ENCODE results near the gene SIVA1. TPM values are rescaled to one million over a fixed set of nuclear protein-coding genes. Genes with fewer than 3 reads are reported as not detected.

Gene SIVA1
- polyA plus RNA-seq, 1 of the 3 experiments (the other 2 are of a cell fraction), result 137 TPM

GRCh38 chr14:104754213-104754851 is 1.4 kb downstream of the SIVA1 start:
- TF ChIP-seq ELF1 (IDR thresholded peaks at IDR 0.05) (no peak), JUND (IDR thresholded peaks at IDR 0.05) (no peak), RAD21 (IDR thresholded peaks at IDR 0.05; ENCODE audit: low read length) (no peak), SMC3 (IDR thresholded peaks at IDR 0.05; ENCODE audit: low read depth, low read length) (no peak), SIN3A (IDR thresholded peaks at IDR 0.05; ENCODE audit: borderline replicate concordance, low read depth, low read length) (no peak), EZH2phosphoT487 (IDR thresholded peaks at IDR 0.05; ENCODE audit: borderline replicate concordance, low read depth) (no peak), NRF1 (IDR thresholded peaks at IDR 0.05; ENCODE audit: low read depth, low read length) (no peak), TEAD4 (IDR thresholded peaks at IDR 0.05; ENCODE audit: borderline replicate concordance, insufficient read depth) (no peak), FOSL2 (IDR thresholded peaks at IDR 0.05; ENCODE audit: borderline replicate concordance, low read depth) (no peak), EP300 (IDR thresholded peaks at IDR 0.05; ENCODE audit: borderline replicate concordance in 1 of 2, low read depth in 1 of 2, low read length in 1 of 2) (no peak)
- Histone ChIP-seq H3F3A (replicated peaks; ENCODE audit: insufficient read depth) (peaks cover 7% of the 10 kb centered on the region), H3K4me1 (ENCODE audit: control insufficient read depth in 1 of 2, insufficient read depth in 2 of 2, low read depth in 1 of 2, low read length in 1 of 2) (peaks cover 8 to 14% of the 10 kb centered on the region in 2 experiments; a peak in 3 of 4 replicates), H3K9ac (peak overlapping the region; percentile 98), H3K79me2 (ENCODE audit: insufficient read depth) (peaks cover 50% of the 10 kb centered on the region), H3K36me3 (replicated peaks in 1 of 2; ENCODE audit: control insufficient read depth in 1 of 2, insufficient read depth in 2 of 2, low read length in 1 of 2) (peaks cover 8 to 32% of the 10 kb centered on the region in 2 experiments), H2AFZ (ENCODE audit: low read depth) (no peak overlapping the region), H3K27ac (ENCODE audit: low read depth in 2 of 2, low read length in 1 of 2) (no peak overlapping the region), H3K4me2 (peak overlapping the region; percentile 98), H4K20me1 (ENCODE audit: insufficient read depth) (peaks cover 31% of the 10 kb centered on the region), H3K9me2 (no peaks in the 10 kb centered on the region), H3K27me3 (ENCODE audit: insufficient read depth) (no peaks in the 10 kb centered on the region), H3K4me3 (ENCODE audit: low read depth in 2 of 2, low read length in 1 of 2) (peak overlapping the region; percentile 88 to 99), H3K9me3 (no peaks in the 10 kb centered on the region)
- CTCF ChIA-PET, result interaction anchor here (1.0 to 4.1 kb wide), 2 partner anchors 13 to 24 kb away, joined by 3 to 37 read pairs; no protein-coding TSS in a partner anchor
- no peak for DNase-seq
- POLR2A ChIA-PET, result no interaction called here
- 59% methylated on average over 13 of the region's 13 CpGs for WGBS (ENCODE audit: low lambda C conversion rate)

- TF ChIP-seq ELF1 (IDR thresholded peaks at IDR 0.05), result no peak
- CTCF ChIA-PET, result interaction anchor here (0.9 to 4.1 kb wide), 4 partner anchors 12 to 29 kb away, joined by 3 to 37 read pairs (median 3); no protein-coding TSS in a partner anchor
Measured at GRCh38 chr14:104755621-104756020, 2.7 kb downstream of the SIVA1 start.

More at GRCh38 chr14:104755621-104756020, 2.7 kb downstream of the SIVA1 start:
- Histone ChIP-seq H3K4me2 (no peak overlapping the region), H3K9ac (no peak overlapping the region), H4K20me1 (ENCODE audit: insufficient read depth) (peaks cover 31% of the 10 kb centered on the region), H3K27ac (ENCODE audit: low read depth in 2 of 2, low read length in 1 of 2) (no peak overlapping the region), H3K27me3 (ENCODE audit: insufficient read depth) (no peaks in the 10 kb centered on the region), H3F3A (replicated peaks; ENCODE audit: insufficient read depth) (no peaks in the 10 kb centered on the region), H3K36me3 (replicated peaks in 1 of 2; ENCODE audit: control insufficient read depth in 1 of 2, insufficient read depth in 2 of 2, low read length in 1 of 2) (peaks cover 8 to 39% of the 10 kb centered on the region in 2 experiments), H2AFZ (ENCODE audit: low read depth) (no peak overlapping the region), H3K4me3 (ENCODE audit: low read depth in 2 of 2, low read length in 1 of 2) (no peak overlapping the region), H3K9me3 (no peaks in the 10 kb centered on the region), H3K4me1 (ENCODE audit: control insufficient read depth in 1 of 2, insufficient read depth in 2 of 2, low read depth in 1 of 2, low read length in 1 of 2) (peaks cover 8 to 14% of the 10 kb centered on the region in 2 experiments; a peak in 3 of 4 replicates), H3K9me2 (no peaks in the 10 kb centered on the region), H3K79me2 (ENCODE audit: insufficient read depth) (peaks cover 50% of the 10 kb centered on the region)
- POLR2A ChIA-PET, result no interaction called here
- DNase-seq, result no peak
- WGBS (ENCODE audit: low lambda C conversion rate), result 93% methylated on average over 5 of the region's 11 CpGs
